Posterior vena cava (tissue), 2 donors: Measurements from ENCODE around the gene LRRC43. TPM values are rescaled to one million over a fixed set of nuclear protein-coding genes. Genes with fewer than 3 reads are reported as not detected.
"Not testable (repeated sequence)": the region's sequence is repeated elsewhere in the genome, so short reads cannot be mapped to it uniquely, and the experiment has no call there.

Source experiments
- DNase-seq: peaks from one replicate; pipeline ENCODE4 v3.0.0-alpha.2; 2020; ENCODE audit warnings: low spot score
- intact Hi-C, 2 donors: fragments of 100-400 bp; cut with DNase I; formaldehyde crosslinking; loops; one replicate each; pipeline versions ENCODE4 v1.14.1 to v1.14.2; 2022 to 2023
- total RNA-seq, 2 donors: library from RNA; stranded (reverse); fragmentation: NEBNext Ultra II Directional; extraction: Animal tissue kit (Norgen Biotek cat#: 25700); gene quantifications; one replicate each; pipeline ENCODE4 v1.2.1, GENCODE V29; 2021
- donor health status: DM: yes; HTN: yes; CAD: no.
- donor health status: DM: yes; HTN: yes; CAD: no.

LRRC43 gene
- total RNA-seq, 2 donors from 2014 or later: 0.60 TPM; not detected in 1

- DNase-seq: no peak
- intact Hi-C loops: no loop called here
These were observed 2.7 kb downstream of the LRRC43 start for GRCh38 chr12:122185494-122186082.

GRCh38 chr12:122187466-122187865, 4.5 kb downstream of the LRRC43 start:
- no peak for DNase-seq

GRCh38 chr12:122189626-122190475, 6.9 kb downstream of the LRRC43 start:
- DNase-seq: no peak
- intact Hi-C loops: no loop called here

More at GRCh38 chr12:122187466-122187865, 4.5 kb downstream of the LRRC43 start:
- intact Hi-C loops: no loop called here

GRCh38 chr12:122190842-122191668, 8.1 kb downstream of the LRRC43 start:
- peak; percentile 15 for DNase-seq
- intact Hi-C loops: no loop called here

GRCh38 chr12:122192441-122192840, 9.5 kb downstream of the LRRC43 start:
- intact Hi-C loops: no loop called here
- DNase-seq: peak; percentile 8

GRCh38 chr12:122194804-122195203, 11.9 kb downstream of the LRRC43 start:
- no peak for DNase-seq
- intact Hi-C loops: no loop called here

GRCh38 chr12:122195405-122195804, 12.5 kb downstream of the LRRC43 start:
- intact Hi-C loops: no loop called here
- DNase-seq: no peak

GRCh38 chr12:122197612-122197966, 14.7 kb downstream of the LRRC43 start:
- intact Hi-C loops: no loop called here
- no peak for DNase-seq

GRCh38 chr12:122199484-122200355, 16.8 kb downstream of the LRRC43 start:
- DNase-seq: peak; percentile 77
- intact Hi-C loops: no loop called here

GRCh38 chr12:122200541-122201175, 17.7 kb downstream of the LRRC43 start:
- intact Hi-C loops: no loop called here

GRCh38 chr12:122201381-122201780, 18.5 kb downstream of the LRRC43 start:
- intact Hi-C loops: no loop called here
- peak; percentile 46 for DNase-seq

More at GRCh38 chr12:122200541-122201175, 17.7 kb downstream of the LRRC43 start:
- DNase-seq: peak; percentile 74

- no peak for DNase-seq
- intact Hi-C loops: no loop called here
These were observed 19.1 kb downstream of the LRRC43 start for GRCh38 chr12:122202017-122202416.

GRCh38 chr12:122202811-122203210, 19.9 kb downstream of the LRRC43 start:
- intact Hi-C loops: not testable (repeated sequence)
- DNase-seq: peak; percentile 67

- peak; percentile 84 for DNase-seq
- intact Hi-C loops: no loop called here
These were observed 20.6 kb downstream of the LRRC43 start, which contains the start of gene B3GNT4 for GRCh38 chr12:122203301-122204166. B3GNT4 (plus strand) TSS chr12:122203709; CDS start chr12:122204619, 910 bp downstream.

- intact Hi-C loops: no loop called here
- peak; percentile 67 for DNase-seq
These were observed 21.5 kb downstream of the LRRC43 start for GRCh38 chr12:122204167-122205052.
